WTC11 (cell line): ENCODE data around the gene PHACTR3. TPM values are rescaled to one million over a fixed set of nuclear protein-coding genes. Genes with fewer than 3 reads are reported as not detected.

Source experiments
- ATAC-seq: fragments of 200-7000 bp; cut with Tn5 transposase; 2 replicates; pipeline ENCODE4 v1.10.0; 2021; ENCODE audit warnings: mild to moderate bottlenecking, moderate library complexity
- CTCF ChIA-PET: fragments of 300-600 bp; sonication (Branson Sonifier 250); formaldehyde crosslinking; loops from one replicate; lab custom pipeline; 2021; ENCODE audit warnings: antibody characterized with exemption; lab: Charles Lee
- POLR2A ChIA-PET: fragments of 350-600 bp; sonication (Branson Sonifier 250); formaldehyde crosslinking; loops from one replicate; lab custom pipeline; 2021; ENCODE audit warnings: antibody characterized with exemption; lab: Charles Lee
- DNase-seq: peaks from one replicate; pipeline ENCODE4 v3.0.0; 2021; ENCODE audit warnings: low spot score
- H3K27ac Mint-ChIP-seq: 2 replicates; pipeline ENCODE4 v1.8.0; 2021; ENCODE audit warnings: mixed read lengths
- H3K27me3 Mint-ChIP-seq: 2 replicates; pipeline ENCODE4 v1.8.0; 2021; ENCODE audit warnings: low read depth, mild to moderate bottlenecking, moderate library complexity, mixed read lengths
- H3K36me3 Mint-ChIP-seq: 2 replicates; pipeline ENCODE4 v1.8.0; 2021; ENCODE audit warnings: mixed read lengths
- H3K4me1 Mint-ChIP-seq: 2 replicates; pipeline ENCODE4 v1.8.0; 2022; ENCODE audit warnings: mixed read lengths
- H3K4me3 Mint-ChIP-seq: 2 replicates; pipeline ENCODE4 v1.8.0; 2021; ENCODE audit warnings: mild to moderate bottlenecking, moderate library complexity, mixed read lengths
- H3K9me3 Mint-ChIP-seq: 2 replicates; pipeline ENCODE4 v1.8.0; 2021; ENCODE audit warnings: mixed read lengths
- AFF4 ChIP-seq: sonication (generic); formaldehyde crosslinking; IDR thresholded peaks from 2 replicates; pipeline ENCODE4 v1.8.1; 2023; ENCODE audit warnings: mild to moderate bottlenecking, missing genetic modification reagents, borderline replicate concordance
- ATF6 ChIP-seq: sonication (generic); formaldehyde crosslinking; IDR thresholded peaks from 2 replicates; pipeline ENCODE4 v1.8.1; 2023; ENCODE audit warnings: mild to moderate bottlenecking, missing genetic modification reagents
- CBFB ChIP-seq: sonication (generic); formaldehyde crosslinking; IDR thresholded peaks from 2 replicates; pipeline ENCODE4 v1.8.1; 2022; ENCODE audit warnings: mild to moderate bottlenecking, low read depth, missing genetic modification reagents
- CREB1 ChIP-seq: sonication (generic); formaldehyde crosslinking; IDR thresholded peaks from 2 replicates; pipeline ENCODE4 v1.8.0; 2023; ENCODE audit warnings: mild to moderate bottlenecking, missing genetic modification reagents
- ESRRA ChIP-seq: sonication (generic); formaldehyde crosslinking; IDR thresholded peaks from 2 replicates; pipeline ENCODE4 v1.8.1; 2022; ENCODE audit warnings: mild to moderate bottlenecking, missing genetic modification reagents, borderline replicate concordance
- ETV6 ChIP-seq: sonication (generic); formaldehyde crosslinking; IDR thresholded peaks from 2 replicates; pipeline ENCODE4 v1.8.1; 2022; ENCODE audit warnings: mild to moderate bottlenecking, missing genetic modification reagents
- FOXJ3 ChIP-seq: sonication (generic); formaldehyde crosslinking; IDR thresholded peaks from 2 replicates; pipeline ENCODE4 v1.9.0; 2021; ENCODE audit warnings: missing genetic modification reagents, mild to moderate bottlenecking, borderline replicate concordance
- IRF1 ChIP-seq: sonication (generic); formaldehyde crosslinking; IDR thresholded peaks from 2 replicates; pipeline ENCODE4 v1.8.0; 2023; ENCODE audit warnings: missing genetic modification reagents
- MLX ChIP-seq: sonication (generic); formaldehyde crosslinking; IDR thresholded peaks from 2 replicates; pipeline ENCODE4 v1.8.1; 2023; ENCODE audit warnings: mild to moderate bottlenecking, missing genetic modification reagents, moderate library complexity
- OVOL2 ChIP-seq: fragments of 250-450 bp; sonication (Bioruptor Pico); IDR thresholded peaks from 2 replicates; pipeline ENCODE4 v1.9.0; 2021; ENCODE audit warnings: mild to moderate bottlenecking, borderline replicate concordance
- PRDM15 ChIP-seq: sonication (generic); formaldehyde crosslinking; IDR thresholded peaks from 2 replicates; pipeline ENCODE4 v1.8.0; 2022; ENCODE audit warnings: missing genetic modification reagents
- ZNF138 ChIP-seq: sonication (generic); formaldehyde crosslinking; conservative IDR thresholded peaks from 2 replicates; pipeline ENCODE4 v1.8.1; 2022; ENCODE audit warnings: mild to moderate bottlenecking, moderate library complexity, missing genetic modification reagents
- ZNF263 ChIP-seq: sonication (generic); formaldehyde crosslinking; IDR thresholded peaks from 2 replicates; pipeline ENCODE4 v1.8.1; 2022; ENCODE audit warnings: low read depth, mild to moderate bottlenecking, moderate library complexity, missing genetic modification reagents
- ZNF416 ChIP-seq: fragments of 250-450 bp; sonication (Bioruptor Pico); IDR thresholded peaks from 2 replicates; pipeline ENCODE4 v1.9.0; 2021; ENCODE audit warnings: mild to moderate bottlenecking, inconsistent platforms
- ZNF423 ChIP-seq: fragments of 250-450 bp; sonication (Bioruptor Pico); IDR thresholded peaks from 2 replicates; pipeline ENCODE4 v2.1.2; 2022; ENCODE audit warnings: mild to moderate bottlenecking, moderate library complexity
- total RNA-seq: library from RNA; stranded (reverse); gene quantifications from 3 replicates; pipeline ENCODE4 v1.2.3, GENCODE V29; 2021
- TF ChIP-seq, protein P1 (sequence below): sonication (generic); formaldehyde crosslinking; conservative IDR thresholded peaks from 2 replicates; pipeline ENCODE4 v1.8.1; 2022; ENCODE audit warnings: mild to moderate bottlenecking, missing genetic modification reagents
- TF ChIP-seq, protein P2 (sequence below): sonication (generic); formaldehyde crosslinking; IDR thresholded peaks from 2 replicates; pipeline ENCODE4 v1.8.0; 2022; ENCODE audit warnings: mild to moderate bottlenecking, missing genetic modification reagents
- TF ChIP-seq, protein P3 (sequence below): fragments of 250-450 bp; sonication (Bioruptor Pico); conservative IDR thresholded peaks from 2 replicates; pipeline ENCODE4 v1.9.0; 2021; ENCODE audit warnings: mild to moderate bottlenecking
- TF ChIP-seq, protein P4 (sequence below): sonication (generic); formaldehyde crosslinking; IDR thresholded peaks from 2 replicates; pipeline ENCODE4 v1.8.1; 2022; ENCODE audit warnings: missing genetic modification reagents, borderline replicate concordance

The PHACTR3 gene
- total RNA-seq, 1 experiment from 2014 or later: 0.28 TPM

GRCh38 chr20:59720013-59720412, 115.7 kb downstream of the PHACTR3 start (continued):
- TF ChIP-seq ESRRA (CRISPR knock-in tag): no peak
- no peak for TF ChIP-seq ATF6 (CRISPR knock-in tag)
- TF ChIP-seq, protein P1, sequence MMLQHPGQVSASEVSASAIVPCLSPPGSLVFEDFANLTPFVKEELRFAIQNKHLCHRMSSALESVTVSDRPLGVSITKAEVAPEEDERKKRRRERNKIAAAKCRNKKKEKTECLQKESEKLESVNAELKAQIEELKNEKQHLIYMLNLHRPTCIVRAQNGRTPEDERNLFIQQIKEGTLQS (CRISPR knock-in tag): no peak

DNA sequence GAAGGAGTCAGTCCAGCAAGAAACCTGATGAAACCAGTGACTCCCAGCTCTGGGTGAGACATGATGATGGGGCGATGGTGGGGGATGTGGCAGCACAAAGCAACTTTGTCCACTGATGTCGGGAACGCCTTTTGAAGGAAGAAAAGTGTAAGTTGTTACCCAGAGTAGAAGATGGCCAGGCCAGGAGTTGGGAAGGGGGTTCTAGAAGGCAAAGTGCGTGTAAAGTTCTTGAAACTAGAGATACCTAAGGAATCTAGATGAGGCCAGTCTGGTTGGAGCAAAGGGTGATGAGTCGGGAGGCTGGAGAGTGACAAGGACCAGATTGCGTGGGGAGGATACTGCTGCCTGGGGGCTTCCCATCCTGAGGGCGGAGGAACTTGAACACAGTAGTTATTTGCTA, 117.0 kb downstream of the PHACTR3 start:
- Mint-ChIP-seq H3K9me3 (peaks cover 18% of the 10 kb centered on the region), H3K4me3 (no peak overlapping the region), H3K27ac (no peak overlapping the region), H3K36me3 (no peaks in the 10 kb centered on the region), H3K4me1 (no peaks in the 10 kb centered on the region), H3K27me3 (peaks cover 56% of the 10 kb centered on the region)
- ChIA-PET CTCF (no interaction called here), POLR2A (no interaction called here)
- no peak for ATAC-seq
- no peak for DNase-seq
- no peak for TF ChIP-seq ZNF416 (CRISPR knock-in tag)
- no peak for TF ChIP-seq ZNF423 (CRISPR knock-in tag)
- no peak for TF ChIP-seq ETV6
- no peak for TF ChIP-seq CBFB (CRISPR knock-in tag)
- no peak for TF ChIP-seq AFF4
- no peak for TF ChIP-seq ZNF138 (CRISPR knock-in tag)
- no peak for TF ChIP-seq PRDM15 (CRISPR knock-in tag)
- TF ChIP-seq, protein P2, sequence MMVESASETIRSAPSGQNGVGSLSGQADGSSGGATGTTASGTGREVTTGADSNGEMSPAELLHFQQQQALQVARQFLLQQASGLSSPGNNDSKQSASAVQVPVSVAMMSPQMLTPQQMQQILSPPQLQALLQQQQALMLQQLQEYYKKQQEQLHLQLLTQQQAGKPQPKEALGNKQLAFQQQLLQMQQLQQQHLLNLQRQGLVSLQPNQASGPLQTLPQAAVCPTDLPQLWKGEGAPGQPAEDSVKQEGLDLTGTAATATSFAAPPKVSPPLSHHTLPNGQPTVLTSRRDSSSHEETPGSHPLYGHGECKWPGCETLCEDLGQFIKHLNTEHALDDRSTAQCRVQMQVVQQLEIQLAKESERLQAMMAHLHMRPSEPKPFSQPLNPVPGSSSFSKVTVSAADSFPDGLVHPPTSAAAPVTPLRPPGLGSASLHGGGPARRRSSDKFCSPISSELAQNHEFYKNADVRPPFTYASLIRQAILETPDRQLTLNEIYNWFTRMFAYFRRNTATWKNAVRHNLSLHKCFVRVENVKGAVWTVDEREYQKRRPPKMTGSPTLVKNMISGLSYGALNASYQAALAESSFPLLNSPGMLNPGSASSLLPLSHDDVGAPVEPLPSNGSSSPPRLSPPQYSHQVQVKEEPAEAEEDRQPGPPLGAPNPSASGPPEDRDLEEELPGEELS: no peak
- TF ChIP-seq, protein P3, sequence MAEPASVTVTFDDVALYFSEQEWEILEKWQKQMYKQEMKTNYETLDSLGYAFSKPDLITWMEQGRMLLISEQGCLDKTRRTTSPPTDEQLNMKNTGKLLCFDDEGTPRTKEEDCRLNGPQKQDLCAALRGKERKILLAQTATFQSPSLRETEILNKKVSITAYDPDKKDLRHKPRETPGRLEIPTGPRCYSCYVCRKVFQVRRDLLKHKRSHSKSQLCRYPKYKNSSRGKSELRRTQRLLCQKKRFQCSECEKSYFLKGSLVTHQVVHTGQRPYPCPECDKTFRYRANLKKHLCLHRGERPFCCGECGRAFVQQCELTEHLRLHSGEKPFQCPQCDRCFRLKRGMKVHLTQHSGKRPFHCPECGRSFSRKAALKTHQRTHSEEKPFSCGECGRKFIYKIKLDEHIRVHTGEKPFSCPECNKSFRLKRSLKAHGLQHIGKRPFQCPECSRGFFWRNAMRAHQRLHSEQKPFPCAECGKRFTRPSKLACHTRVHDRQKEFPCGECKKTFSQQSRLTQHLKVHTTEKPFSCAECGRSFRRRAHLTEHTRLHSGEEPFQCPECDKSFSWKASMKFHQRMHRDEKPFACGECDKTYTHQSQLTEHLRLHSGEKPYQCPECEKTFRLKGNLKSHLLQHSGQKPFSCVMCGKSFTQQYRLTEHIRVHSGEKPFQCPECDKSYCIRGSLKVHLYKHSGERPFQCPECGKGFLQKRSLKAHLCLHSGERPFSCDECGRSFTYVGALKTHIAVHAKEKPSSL (CRISPR knock-in tag): no peak
- no peak for TF ChIP-seq ZNF263
- TF ChIP-seq FOXJ3: no peak
- TF ChIP-seq MLX (CRISPR knock-in tag): no peak
- TF ChIP-seq, protein P4, sequence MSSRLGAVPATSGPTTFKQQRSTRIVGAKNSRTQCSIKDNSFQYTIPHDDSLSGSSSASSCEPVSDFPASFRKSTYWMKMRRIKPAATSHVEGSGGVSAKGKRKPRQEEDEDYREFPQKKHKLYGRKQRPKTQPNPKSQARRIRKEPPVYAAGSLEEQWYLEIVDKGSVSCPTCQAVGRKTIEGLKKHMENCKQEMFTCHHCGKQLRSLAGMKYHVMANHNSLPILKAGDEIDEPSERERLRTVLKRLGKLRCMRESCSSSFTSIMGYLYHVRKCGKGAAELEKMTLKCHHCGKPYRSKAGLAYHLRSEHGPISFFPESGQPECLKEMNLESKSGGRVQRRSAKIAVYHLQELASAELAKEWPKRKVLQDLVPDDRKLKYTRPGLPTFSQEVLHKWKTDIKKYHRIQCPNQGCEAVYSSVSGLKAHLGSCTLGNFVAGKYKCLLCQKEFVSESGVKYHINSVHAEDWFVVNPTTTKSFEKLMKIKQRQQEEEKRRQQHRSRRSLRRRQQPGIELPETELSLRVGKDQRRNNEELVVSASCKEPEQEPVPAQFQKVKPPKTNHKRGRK (CRISPR knock-in tag): no peak
- no peak for TF ChIP-seq CREB1
- TF ChIP-seq IRF1 (CRISPR knock-in tag): no peak
- no peak for TF ChIP-seq OVOL2 (CRISPR knock-in tag)
